NCI-H1436 treated with DMSO at 0.1 percent for 48 hours (cell line): ENCODE measurements around the gene ANKS3.

Experiments
- DNase-seq: peaks from one replicate; lab custom pipeline; 2025; lab: John Stamatoyannopoulos, UW

Gene ANKS3

DNA sequence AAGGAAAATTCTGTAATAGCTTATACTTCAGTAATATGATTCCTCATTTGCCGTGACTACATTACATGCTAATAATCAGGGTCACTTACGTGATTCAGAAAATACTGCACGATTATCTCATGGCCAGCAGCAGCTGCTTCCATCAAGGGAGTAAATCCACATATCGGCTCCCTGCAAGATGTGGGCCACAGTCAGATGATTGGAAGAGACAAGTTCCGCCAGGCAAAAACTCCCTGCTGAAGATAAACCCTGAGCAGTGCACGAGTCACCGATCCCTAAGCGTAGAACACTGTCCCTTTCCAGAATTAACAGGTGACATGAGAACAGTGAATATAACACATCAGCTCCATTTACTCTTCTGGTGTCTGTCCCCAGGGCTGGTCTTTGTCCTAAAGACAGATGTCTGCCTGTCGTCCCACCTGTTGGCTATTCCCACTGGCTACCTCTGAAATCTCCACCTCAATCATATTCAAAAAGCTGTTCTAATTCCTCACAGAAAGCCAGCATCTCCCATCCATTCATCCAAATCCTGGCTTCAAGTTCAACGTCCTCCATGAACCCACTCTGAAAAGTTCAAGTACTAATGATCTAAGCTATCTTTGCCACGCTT lies 9.3 kb downstream of the ANKS3 start:
- DNase-seq, result no peak

- no peak for DNase-seq
These were observed 10.9 kb downstream of the ANKS3 start for GRCh38 chr16:4723071-4723767.

DNA sequence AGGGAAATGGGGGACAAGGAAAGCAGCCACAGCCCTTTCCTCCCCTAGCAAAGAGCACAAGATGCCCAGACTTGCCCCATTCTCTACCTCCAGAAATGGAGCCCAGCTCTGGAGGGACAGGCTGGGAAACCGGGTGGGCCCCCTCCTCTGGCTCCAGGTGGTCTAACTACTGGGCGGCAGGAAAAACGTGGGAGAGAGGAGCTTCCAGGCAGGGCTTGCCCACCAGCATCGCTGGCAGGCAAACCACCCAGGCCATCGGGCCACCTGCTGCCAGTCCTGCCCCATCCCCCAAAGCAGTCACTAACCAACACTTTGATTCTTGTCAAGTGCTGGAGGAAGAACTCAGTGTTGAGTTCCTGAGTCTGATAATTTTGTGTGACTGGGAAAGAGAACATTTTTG lies 15.6 kb downstream of the ANKS3 start:
- no peak for DNase-seq

DNA sequence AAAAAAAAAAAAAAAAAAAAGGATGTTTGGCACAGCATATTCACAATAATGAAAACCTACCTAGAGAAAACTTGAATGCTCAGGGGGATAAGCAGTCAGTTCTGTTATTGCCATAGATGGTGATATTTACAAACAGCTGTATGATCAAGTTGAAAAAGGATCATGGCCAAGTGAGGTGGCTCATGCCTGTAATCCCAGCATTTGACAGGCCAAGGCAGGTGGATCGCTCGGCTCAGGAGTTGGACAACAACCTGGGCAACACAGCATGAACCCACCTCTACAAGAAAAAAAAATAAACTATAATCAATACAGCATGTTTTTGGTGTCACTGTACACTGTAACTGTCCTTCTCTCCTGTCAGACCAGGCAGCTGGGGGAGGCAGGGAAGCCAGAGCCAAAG lies 19.1 kb downstream of the ANKS3 start:
- DNase-seq, result no peak

- no peak for DNase-seq
These were observed 20.2 kb downstream of the ANKS3 start for GRCh38 chr16:4713663-4714501.

DNA sequence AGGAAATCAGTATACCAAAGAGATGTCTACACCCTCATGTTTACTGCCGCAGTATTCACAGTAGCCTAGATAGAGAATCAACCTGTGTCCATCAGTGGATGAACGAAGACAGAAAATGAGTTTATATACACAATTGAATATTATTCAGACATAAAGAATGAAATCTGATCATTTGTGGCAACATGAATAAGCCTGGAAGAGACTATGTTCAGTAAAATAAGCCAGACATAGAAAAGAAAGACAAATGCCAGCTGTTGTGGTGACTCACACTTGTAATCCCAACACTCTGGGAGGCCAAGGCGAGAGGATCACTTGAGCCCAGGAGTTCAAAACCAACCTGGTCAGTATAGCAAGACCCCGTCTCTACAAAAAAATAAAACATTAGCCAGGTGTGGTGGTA lies 24.6 kb downstream of the ANKS3 start:
- DNase-seq, result no peak

DNA sequence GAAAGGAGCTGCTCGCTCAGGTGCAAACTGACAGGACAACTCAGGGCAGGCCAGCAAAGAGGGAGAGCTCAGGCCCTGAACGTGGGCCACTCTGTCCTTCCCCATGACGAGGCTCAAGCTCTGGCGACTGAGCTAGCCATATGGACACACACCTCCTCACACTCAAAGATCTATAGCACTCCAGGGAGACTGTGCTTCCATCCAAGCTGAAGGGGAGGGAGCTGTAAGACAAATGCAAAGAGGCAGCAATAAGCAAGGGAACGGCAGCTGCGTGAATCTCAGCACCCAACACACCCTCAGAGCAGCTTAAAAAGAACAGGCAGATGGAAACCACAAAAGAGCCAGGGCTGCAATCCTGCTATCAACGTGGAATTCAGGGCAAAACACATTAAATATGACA lies 27.2 kb downstream of the ANKS3 start:
- DNase-seq, result no peak

DNA sequence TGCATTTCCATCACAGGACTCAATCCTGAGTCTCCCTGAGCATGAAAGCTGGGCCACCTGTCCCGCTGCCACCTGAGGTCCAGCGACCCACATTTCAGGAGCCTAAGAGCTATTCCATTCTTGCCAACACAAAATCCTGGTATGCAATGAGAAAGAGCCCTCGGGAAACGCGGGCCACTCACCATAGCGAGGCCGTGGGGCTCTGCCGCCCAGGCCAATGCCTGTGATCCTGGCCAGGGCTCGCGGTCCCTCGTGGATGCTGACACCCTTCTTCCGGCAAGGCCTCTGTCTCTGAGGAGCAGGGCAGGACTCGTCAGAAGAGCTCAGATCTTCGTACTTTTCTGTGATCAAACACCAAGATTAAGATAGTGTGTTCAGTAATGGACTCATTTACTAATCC lies 29.2 kb downstream of the ANKS3 start:
- DNase-seq, result no peak

DNA sequence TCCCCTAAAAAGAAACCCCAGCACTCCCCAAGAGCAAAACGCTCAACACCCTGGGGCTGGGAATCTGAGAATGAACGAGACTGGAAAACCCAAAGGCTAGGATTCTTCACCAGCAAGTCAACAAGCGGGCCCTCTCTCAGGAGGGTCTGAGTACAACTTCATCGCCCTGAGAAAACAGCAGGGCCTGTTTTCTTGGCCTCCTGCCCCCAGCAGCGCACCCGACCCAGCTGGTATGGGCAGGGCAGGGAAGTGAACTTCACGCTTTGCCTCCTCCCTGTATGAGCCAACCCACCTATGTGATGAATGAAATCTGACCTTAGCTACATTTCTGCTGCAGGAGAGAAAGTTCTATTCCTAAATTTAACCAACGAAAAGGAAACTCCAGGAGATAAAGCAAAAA lies 29.6 kb downstream of the ANKS3 start:
- DNase-seq, result no peak

GRCh38 chr16:4703906-4704305 lies 30.2 kb downstream of the ANKS3 start:
- no peak for DNase-seq

DNA sequence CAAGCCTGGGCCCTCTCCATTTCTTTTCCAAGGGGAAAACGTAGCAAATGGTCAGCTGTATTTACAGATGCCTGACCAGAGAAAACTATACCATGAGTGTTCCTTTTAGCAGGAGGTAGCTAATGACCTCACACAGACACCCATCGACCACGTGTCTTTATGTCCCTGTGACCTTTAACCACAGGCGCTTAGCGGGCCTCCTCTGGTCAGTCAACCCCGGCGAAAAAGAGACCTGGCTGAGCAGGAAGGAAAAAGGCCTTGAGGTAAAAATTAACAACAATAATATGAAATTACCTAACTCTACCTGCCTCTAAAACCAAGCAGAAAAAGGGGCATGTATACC lies 31.6 kb downstream of the ANKS3 start:
- DNase-seq, result no peak

GRCh38 chr16:4701791-4702465 lies 32.1 kb downstream of the ANKS3 start:
- DNase-seq, result no peak

- no peak for DNase-seq
These were observed 32.9 kb downstream of the ANKS3 start for GRCh38 chr16:4700997-4701743.

DNA sequence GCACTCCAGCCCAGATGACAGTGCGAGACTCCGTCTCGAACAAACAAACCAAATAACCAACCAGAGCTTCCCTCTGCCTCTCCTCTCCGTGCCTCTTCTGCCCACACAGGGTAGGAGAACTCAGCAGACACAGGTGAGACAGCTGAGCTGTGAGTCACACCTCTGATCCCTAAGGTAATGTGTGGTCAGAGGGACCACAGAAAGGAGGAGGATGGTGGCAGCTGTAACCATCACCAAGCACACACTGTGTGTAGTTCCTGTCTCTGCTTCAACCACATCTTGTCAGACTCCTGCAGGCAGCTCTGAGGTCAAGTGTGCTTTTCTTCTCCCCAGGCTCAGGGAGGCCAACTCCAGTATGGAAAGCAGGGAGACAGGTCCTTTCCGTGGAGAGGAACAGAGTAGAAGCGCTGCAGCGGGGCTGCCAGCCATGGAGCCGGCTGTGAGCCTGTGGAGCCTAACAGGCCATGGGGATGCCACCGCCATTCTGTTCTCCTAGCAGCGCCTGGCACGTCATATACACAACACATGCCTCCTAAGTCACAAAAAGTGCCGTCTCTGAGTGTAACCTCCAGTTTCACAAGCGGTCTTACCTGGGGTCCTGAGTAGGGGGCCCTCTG lies 33.6 kb downstream of the ANKS3 start:
- no peak for DNase-seq

GRCh38 chr16:4699046-4699556 lies 35.0 kb downstream of the ANKS3 start:
- no peak for DNase-seq

GRCh38 chr16:4698321-4699045 lies 35.6 kb downstream of the ANKS3 start:
- DNase-seq, result no peak

DNA sequence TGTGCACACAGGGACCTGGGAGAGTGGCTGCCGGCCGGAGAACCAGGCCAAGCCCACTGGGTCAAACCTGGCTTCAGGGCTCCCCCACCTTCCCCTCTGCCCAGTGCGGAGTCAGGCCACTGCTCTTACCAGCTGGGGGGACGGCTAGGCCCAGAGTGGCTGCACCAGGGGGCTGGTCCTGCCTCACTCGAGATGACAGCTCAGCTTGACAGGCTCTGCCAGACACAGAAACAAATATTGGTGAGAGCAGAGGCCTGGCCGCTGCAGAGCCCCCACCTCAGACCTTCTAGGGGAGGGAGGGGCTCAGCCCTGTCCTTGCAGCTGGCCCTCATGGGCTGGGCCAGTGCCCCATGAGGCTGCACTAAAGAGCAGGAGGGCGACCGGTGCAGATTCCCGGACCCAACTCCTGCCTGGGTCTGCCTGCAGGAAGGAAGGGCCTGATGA lies 36.2 kb downstream of the ANKS3 start:
- no peak for DNase-seq

DNA sequence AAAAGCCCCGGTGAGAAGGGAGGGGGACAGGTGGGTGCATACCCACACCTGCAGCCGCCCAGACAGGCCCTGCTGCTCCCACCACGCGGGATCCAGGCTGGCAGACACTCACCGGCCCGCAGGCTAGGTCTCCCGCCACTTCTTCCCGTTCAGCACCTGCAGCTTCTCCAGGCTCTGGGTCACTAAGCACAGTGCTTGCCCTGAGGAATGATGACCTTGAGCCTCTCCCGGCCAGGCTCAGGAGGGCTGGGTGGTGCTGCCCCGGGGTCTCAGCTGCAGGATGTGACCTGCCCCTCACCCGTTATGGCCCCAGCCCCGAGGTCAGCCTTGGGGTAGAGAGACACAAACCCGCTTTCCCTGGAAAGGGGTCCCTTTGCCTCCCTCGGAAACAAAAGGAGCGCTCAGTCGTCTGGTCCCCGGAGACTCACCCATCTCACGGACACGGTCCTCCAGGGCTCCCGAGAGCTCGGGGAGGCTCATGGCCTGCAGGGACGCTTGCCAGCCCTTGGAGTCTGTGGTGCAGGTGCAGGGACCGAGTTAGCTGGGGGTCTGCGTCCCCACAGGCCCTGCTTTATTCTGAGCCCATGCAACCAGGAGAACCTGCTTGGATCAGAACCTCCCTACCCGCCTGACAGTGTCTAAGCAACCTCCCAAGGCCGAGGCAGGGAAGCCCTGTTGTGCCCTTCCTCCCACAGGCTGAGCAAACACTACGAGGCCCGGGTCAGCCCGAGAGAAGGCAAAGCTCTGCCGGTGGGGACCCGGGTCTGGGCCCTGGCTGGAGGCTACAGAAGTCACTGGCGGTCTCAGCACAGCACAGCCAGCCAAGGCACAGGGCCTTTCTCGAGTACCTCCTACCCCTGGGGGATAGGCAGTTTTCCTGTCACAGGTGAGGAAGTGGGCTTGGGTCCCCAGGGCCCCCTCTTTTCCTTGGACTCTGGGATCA lies 36.9 kb downstream of the ANKS3 start:
- DNase-seq, result no peak

GRCh38 chr16:4696172-4696904 lies 37.7 kb downstream of the ANKS3 start:
- DNase-seq, result no peak
